B cell (primary cell): ENCODE results near the gene AXIN1.

Experiments used
- EZH2 ChIP-seq: IDR thresholded peaks from 2 replicates; pipeline ENCODE4 v1.6.1; 2012; ENCODE audit warnings: borderline replicate concordance, low read depth, mild to moderate bottlenecking, moderate library complexity, low read length; ENCODE audit not compliant: insufficient read depth, poor library complexity, severe bottlenecking
- TF ChIP-seq, protein P1 (sequence below): fragments of 200-600 bp; IDR thresholded peaks from one replicate; pipeline ENCODE4 v1.8.0; 2022; ENCODE audit warnings: antibody characterized with exemption, mild to moderate bottlenecking

DNA sequence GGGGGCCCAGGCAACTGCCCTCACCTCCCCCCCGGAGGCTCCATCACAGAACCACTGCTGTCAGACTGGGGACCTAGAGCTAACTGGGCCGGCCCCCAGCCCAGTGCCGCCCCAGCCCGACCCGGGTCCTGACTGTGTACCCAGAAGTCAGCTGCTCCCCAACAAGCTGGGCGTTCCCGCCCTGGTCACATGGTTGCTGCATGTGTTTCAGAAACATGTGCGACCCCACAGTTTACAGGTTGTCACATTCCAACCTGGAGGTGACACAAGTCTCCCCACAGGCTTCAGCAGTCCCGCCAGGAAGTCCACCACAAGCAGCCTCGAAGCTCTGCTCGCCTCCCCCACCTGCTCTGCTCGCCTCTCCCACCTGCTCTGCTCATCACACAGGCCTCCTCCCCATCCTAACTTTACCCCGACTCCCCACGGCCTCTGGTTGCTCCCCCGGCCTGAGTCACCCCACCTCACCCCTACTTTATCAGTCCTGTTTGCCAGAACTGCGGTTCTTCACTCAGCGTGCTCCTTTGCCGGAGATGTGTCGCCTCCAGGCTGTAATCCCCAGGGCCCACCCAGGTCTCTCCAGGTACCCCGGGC is 16.8 kb upstream of the AXIN1 start:
- TF ChIP-seq, protein P1, sequence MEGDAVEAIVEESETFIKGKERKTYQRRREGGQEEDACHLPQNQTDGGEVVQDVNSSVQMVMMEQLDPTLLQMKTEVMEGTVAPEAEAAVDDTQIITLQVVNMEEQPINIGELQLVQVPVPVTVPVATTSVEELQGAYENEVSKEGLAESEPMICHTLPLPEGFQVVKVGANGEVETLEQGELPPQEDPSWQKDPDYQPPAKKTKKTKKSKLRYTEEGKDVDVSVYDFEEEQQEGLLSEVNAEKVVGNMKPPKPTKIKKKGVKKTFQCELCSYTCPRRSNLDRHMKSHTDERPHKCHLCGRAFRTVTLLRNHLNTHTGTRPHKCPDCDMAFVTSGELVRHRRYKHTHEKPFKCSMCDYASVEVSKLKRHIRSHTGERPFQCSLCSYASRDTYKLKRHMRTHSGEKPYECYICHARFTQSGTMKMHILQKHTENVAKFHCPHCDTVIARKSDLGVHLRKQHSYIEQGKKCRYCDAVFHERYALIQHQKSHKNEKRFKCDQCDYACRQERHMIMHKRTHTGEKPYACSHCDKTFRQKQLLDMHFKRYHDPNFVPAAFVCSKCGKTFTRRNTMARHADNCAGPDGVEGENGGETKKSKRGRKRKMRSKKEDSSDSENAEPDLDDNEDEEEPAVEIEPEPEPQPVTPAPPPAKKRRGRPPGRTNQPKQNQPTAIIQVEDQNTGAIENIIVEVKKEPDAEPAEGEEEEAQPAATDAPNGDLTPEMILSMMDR: no peak
- TF ChIP-seq EZH2: no peak
